IPS-18c (cell line): ENCODE results near the gene TMEM97.
"Not testable (repeated sequence)": the region's sequence is repeated elsewhere in the genome, so short reads cannot be mapped to it uniquely, and the experiment has no call there.

Experiments used
- H3K4me3 ChIP-seq: 2 replicates; pipeline ENCODE4 v1.7.0; 2013; ENCODE audit warnings: low read depth, mild to moderate bottlenecking, low read length, moderate library complexity; ENCODE audit not compliant: insufficient read depth
- H3K9me3 ChIP-seq: one replicate; pipeline ENCODE4 v1.6.1; 2013; ENCODE audit warnings: mild to moderate bottlenecking, low read length, moderate library complexity; ENCODE audit not compliant: control insufficient read depth, insufficient read depth

The TMEM97 gene

DNA sequence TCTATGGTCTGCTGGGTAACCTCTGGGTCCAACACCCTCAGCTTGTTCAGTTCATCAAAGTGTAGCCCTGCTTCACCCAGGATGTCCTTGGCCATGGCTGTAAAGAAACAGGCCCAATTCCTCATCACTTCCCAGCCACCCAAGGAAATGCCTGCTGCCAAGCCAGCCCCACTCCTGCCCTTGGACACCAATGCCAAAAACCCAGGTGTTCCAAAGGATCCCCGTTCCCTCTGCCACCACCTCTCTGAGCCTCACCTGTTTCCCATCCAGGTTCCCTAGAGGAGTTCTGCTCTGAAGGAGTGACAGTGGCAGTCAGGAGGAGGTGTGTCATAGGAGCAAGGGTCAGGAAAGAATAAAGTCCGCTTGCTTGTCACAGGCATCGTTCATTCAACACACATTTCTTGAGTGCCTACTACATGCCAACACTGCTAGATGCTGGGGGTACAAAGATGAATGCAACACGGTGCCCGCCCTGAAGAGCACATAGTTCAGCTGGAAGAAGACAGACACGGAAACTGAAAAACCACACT, 13.0 kb downstream of the TMEM97 start:
- no peak overlapping the region for H3K4me3 ChIP-seq
- no peaks in the 10 kb centered on the region for H3K9me3 ChIP-seq

DNA sequence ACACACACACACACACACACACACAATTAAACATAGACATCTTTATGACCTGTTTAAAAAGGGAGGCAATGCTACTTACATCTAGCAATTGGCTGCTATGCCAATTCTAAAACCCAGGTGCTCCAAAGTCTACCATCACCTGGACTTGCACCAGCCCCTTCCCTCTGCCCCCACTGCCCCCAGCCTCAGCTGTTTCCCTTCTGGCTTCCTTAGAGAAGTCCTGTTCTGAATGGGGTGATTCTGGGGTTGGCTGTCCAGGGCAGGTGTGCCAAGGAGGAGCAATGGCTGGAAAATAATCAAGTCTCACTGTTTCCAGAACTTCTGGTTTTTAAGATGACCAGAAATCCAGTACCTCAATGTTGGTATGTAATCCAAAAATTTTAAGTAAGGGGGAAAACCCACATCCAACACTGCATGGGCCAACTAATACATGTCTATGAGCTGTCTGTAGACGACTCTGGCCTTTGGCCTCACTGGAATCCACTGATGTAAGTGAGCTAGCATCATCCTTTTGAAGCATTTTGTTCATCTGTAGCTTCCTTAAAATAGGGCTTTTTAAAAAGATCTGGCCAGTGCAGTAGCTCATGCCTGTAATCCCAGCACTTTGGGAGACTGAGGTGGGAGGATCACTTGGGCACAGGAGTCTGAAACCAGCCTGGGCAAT, 14.2 kb downstream of the TMEM97 start:
- H3K9me3 ChIP-seq: no peaks in the 10 kb centered on the region

DNA sequence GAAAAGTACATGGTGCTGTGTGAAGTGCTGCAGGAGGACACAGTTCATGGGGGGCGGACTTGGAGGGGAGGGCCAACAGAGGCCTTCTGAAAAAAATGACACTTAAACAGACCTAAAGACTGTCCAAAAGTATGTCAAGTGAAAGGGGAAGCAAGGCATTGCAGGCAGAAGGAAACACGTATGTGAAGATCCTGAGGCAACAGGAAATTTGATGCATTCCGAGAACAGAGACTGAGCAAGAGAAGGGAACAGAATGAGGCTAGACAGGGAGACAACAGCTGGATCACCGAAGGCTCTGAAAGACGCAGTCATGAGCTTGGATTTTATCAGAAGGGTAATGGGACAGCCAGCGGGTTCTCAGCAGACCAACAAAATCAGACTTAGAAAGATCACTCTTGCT, 15.2 kb downstream of the TMEM97 start:
- no peaks in the 10 kb centered on the region for H3K9me3 ChIP-seq
- peak overlapping the region; percentile 93 for H3K4me3 ChIP-seq

More for the DNA sequence above, 14.2 kb downstream of the TMEM97 start:
- H3K4me3 ChIP-seq: no peak overlapping the region

DNA sequence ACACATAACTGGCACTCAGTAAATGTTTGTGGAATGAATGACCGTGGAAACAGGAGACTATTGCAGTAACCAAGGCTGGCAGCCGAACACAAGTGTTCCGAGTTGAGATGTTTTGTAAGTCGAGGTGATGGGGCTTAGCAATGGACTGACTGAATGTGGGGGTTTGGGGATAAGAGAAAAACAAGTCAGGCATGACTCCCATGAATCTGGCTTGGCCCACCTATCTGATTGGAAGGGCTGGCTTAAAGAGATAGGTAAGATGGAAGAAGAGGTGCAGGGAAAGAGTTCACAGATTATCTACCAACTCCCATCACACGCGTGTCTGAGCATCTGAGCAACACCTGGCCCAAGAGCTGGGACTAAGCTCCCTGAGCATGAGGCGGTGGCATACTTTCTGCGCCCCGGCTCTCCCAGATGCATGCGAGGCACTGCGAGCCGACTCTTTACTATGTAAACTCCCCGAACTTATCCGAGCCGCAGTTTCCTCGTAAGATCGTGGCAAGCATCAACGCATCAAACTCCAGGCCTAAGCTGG, 15.7 kb downstream of the TMEM97 start:
- Histone ChIP-seq H3K9me3 (no peaks in the 10 kb centered on the region), H3K4me3 (peak overlapping the region; percentile 93)

DNA sequence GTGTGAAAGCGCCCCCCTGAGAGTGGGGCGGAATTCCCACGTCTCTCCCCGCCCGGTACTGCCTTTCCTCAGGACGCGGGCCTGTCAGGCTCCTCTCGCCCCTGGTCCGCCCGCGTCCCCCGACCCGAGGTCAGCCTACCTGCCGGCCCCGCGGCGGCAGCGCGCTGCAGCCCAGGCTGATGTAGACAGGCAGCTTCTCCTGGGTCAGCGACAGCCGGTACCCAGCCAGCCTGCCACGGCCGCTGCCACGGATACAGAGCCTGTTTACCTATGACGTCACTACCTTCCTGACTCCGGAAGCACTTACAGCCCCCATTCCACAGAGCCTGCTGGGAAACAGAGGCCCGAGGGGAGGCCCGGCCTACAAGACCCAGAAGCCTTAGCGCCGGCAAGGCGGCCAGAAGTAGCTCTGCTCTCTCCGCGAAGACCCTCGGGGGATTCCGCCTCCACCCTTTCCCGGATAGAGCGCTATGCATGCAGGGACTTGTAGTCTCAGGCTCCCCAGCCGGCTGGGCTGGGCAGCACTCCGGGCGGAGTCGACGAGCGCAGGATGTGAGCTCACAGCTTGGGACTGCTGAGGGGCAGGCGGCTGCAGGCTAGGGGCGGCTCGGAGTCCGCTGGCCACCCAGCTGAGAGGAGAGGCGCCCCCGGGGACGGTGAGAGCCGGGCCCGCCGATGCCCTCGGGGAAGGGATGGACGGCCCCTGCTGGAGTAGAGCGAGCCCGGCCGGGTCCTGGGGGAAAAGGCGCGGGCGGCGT, 16.4 kb downstream of the TMEM97 start, which contains the start of the genes IFT20 and TNFAIP1:
Gene IFT20, minus strand, starts transcription at position 272 of the 758 bp plus-strand sequence. CDS start 3,487 bp downstream, outside the sequence.
Gene TNFAIP1, plus strand, starts transcription at position 561 of the 758 bp plus-strand sequence. CDS start 3,761 bp downstream, outside the sequence.
- peak within 1 kb of the TSS; percentile 93 for H3K4me3 ChIP-seq

DNA sequence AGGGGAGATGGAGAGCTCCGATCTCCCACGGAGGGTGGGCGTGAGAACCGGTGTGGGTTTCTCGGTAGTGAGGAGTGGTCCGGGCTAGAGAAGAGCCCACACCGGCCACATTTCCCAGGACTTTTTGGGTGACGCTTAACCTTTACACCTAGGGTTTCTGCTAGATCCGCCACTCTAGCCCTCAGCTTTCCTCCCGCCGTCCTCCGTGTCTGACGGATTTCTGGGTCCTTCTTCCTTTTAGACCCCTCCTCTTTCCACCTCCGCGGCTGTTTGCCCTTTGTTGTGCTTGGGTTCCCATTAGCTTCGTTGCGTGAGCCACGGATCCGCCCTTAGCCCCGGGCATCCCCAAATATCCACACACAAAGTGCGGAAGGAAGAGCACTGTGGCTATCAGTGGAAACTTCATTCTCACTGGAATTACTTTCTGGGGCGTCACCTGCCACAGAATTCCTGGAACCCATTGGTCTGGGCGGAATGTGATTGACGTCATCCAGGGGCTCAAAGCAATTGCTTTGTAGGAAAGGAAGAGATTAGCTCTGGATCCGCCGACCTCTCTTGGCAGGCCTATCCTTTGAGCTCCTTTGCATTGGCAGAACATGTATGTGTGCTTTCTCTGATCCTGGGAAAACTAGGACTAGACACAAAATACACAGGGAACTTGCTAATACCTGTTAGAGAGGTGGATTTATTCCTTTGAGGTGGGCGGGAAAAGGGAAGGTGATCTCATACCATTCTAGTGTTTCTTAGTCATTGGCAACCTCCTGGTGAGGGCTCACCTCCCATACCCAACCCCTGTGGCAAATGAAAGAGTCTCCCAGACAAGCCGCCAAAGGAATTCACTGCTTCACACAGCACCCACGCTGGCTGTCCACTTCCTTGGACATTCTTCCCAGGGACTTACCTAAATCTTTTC, 17.2 kb downstream of the TMEM97 start:
- no peaks in the 10 kb centered on the region for H3K9me3 ChIP-seq

More for the DNA sequence above, 16.4 kb downstream of the TMEM97 start, which contains the start of the genes IFT20 and TNFAIP1:
- no peaks in the 10 kb centered on the region for H3K9me3 ChIP-seq

DNA sequence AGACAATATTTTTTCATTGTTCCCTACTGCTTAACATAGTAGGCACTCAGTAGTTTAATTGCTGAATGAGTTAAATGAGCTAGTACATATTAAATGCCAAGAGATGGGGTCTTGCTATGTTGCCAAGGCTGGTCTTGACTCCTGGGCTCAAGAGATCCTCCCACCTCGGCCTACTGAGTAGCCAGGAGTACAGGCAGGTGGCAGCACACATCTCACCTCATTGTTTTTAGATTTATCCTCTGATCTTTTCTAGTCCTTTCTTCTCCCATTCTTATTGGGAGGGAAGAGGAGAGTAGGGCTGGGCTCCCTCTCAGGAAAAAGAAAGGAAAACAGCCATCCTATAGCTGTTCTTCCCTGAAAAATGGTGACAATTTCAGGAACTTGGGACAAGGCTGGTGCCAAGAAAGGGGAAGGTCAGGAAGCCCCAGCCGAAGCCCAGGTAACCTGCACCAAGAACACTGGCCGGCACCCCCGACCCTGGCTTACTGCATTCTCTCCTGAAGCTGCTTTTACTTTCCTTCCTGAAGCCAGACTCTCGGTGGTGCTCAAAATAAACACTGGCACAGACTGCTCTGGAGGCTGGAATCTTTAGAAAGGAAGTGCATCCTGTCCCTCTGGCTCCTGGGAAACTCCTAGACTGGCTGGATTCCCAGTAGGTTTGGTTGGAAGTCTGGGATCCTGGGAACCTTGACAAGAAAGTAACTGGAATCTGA, 19.2 kb downstream of the TMEM97 start:
- Histone ChIP-seq H3K4me3 (no peak overlapping the region), H3K9me3 (no peaks in the 10 kb centered on the region)

More for the DNA sequence above, 17.2 kb downstream of the TMEM97 start:
- H3K4me3 ChIP-seq: peak overlapping the region; percentile 93

DNA sequence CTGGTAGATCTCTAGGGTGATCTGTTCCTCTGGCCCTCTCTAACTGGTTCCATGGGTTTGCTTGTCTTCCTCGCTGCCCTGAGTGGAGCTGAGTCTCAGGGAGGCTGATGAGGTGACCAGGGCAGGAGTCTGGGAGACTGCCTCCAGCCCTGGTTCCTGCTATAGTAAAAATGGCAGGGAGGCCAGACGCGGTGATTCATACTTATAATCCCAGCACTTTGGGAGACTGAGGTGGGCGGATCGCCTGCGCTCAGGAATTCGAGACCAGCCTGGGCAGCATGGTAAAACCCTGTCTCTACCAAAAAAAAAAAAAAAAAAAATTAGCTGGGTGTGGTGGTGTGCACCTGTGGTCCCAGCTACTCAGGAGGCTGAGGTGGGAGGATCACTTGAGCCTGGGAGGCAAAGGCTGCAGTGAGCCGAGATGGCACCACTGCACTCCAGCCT, 19.8 kb downstream of the TMEM97 start:
- H3K4me3 ChIP-seq, H3K9me3 ChIP-seq: not testable (repeated sequence)

DNA sequence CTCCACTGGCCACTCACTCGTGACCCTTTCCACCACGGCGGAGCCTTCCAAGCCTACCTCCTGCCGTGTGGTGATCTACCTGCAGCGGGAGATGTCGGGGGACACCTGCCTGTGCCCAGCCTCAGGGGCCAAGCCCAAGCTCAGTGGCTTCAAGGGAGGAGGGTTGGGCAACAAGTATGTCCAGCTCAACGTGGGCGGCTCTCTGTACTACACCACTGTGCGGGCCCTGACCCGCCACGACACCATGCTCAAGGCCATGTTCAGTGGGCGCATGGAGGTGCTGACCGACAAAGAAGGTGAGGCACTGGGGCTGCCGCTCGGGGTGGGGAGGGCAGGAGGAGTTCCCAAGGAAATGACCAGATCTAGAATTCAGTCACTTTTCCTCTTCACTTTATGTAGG, 20.4 kb downstream of the TMEM97 start:
- H3K4me3 ChIP-seq: no peak overlapping the region
- no peaks in the 10 kb centered on the region for H3K9me3 ChIP-seq

DNA sequence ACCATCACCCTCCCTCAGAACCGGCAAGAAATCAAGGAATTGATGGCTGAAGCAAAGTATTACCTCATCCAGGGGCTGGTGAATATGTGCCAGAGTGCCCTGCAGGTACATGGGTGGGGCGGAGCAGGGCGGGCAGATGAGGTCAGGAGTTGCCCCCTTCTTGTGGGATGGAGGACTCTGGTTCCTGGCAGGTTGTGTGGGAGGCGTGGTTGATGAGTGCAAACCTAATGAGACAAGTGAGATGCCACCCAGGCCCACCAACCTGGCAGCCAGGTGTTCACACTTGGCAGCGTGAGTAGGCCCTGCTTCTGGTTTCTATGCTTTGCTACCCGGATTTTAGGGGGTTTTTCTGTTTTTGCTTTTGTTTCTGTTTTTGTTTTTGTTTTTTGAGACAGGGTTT, 21.4 kb downstream of the TMEM97 start:
- H3K9me3 ChIP-seq: no peaks in the 10 kb centered on the region
- H3K4me3 ChIP-seq: no peak overlapping the region

DNA sequence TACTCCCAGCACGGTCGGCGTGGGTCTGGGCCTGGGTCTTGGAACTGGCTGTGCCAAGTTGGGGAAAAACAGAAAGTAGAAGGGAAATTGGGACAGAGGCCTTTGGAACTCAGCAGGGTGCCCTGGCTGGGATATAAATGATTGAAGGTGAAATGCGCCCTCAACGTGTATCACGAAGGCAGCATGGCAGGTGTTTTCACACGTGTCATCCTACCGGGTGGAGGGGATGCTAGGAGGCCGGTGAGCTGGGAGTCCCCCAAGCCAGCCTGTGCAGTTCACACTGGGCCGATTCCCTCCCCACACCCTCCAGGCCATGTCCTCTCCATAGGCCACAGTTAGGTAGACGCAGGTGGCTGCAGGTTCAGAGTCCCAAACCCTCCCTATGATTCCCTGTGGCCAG, 22.5 kb downstream of the TMEM97 start:
- Histone ChIP-seq H3K9me3 (no peaks in the 10 kb centered on the region), H3K4me3 (no peak overlapping the region)

DNA sequence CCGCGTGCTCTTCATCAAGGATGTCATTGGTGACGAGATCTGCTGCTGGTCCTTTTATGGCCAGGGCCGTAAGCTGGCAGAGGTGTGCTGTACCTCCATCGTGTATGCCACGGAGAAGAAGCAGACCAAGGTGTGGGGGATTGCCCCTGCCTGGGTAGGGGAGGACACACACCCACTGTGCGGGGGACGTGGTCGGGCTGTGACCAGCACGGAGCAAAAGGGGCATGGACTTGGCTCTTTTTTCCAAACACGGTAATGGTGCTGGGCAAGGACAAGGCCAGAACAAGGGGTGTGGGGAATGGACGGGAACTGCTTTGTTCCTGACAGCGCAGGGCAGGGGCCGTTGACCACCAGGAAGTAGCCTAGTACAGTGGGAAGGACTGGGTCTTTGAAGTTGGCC, 23.3 kb downstream of the TMEM97 start:
- Histone ChIP-seq H3K9me3 (no peaks in the 10 kb centered on the region), H3K4me3 (no peak overlapping the region)

DNA sequence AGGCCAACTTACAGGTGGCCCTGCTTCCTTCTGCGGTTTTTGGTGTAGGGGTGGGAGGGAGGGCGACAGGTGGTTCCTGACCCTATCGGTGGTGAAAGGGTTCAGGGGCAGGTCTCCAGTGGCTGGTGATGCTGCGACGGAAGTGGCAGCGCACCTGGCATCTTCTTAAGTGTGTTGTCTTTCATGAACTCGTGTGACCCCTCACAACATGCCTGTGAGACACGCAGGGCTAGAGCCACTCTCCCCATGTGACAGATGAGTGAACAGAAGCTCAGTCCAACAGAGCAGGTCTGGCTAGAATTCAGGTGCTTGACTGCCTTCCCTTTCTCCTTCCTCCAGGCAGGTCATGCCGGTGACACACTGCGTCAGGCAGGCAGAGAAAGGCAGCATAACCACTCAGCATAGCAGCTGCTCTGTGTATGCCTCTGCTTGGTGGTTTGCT, 24.5 kb downstream of the TMEM97 start:
- Histone ChIP-seq H3K4me3 (no peak overlapping the region), H3K9me3 (no peaks in the 10 kb centered on the region)

DNA sequence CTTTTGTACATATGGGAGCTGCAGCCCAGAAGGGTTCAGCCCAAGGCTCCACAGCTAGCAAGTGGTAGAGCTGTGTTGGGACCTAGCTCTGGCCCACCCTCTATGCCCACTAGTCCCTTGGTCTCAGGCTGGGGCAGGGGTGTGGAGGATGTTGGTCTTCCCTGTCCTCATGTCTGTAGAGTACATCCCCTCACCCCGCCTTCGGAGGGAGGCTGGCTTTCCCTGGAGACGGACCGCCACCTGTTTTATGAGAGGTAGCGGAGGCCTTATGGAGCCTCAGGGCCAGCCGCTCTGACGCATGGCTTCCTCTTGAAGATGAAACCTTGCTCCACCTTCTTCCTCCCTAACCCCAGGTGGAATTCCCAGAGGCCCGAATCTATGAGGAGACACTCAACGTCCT, 25.0 kb downstream of the TMEM97 start:
- Histone ChIP-seq H3K9me3 (no peaks in the 10 kb centered on the region), H3K4me3 (no peak overlapping the region)

DNA sequence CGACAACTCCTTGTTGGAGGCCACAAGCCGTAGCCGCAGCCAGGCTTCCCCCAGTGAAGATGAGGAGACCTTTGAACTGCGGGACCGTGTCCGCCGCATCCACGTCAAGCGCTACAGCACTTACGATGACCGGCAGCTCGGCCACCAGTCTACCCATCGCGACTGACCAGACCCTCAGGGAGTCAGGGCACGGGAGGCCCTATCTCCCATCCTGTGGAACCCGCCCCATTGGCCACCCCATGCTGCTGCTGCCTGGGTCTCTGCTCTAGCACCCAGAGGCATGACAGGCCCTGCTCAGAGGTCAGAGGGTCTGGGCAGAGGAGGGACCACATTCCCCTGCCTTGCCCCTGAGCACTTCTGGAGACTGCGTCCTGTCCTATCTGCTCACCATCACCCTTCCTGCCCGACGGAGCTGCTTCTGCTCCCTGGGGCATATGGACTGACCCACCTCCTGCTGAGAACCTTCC, 25.5 kb downstream of the TMEM97 start:
- Histone ChIP-seq H3K9me3 (no peaks in the 10 kb centered on the region), H3K4me3 (no peak overlapping the region)
